GM12878 (cell line): ENCODE data around the gene CAMTA1. TPM values are rescaled to one million over a fixed set of nuclear protein-coding genes. Genes with fewer than 3 reads are reported as not detected.

Source experiments
- ATAC-seq: fragments of 200-7000 bp; cut with Tn5 transposase; 3 replicates; pipeline ENCODE4 v1.9.1; 2020; ENCODE audit warnings: mild to moderate bottlenecking, moderate library complexity
- BruUV-seq: library from RNA; stranded (reverse); fragments of 400-500 nt; replicated peaks from 2 replicates; lab custom pipeline; 2021; lab: Mats Ljungman, UMichigan
- CTCF ChIA-PET: fragments of 300-600 bp; sonication (Branson Sonifier 250); formaldehyde crosslinking; extraction: SDS; loops from one replicate; lab custom pipeline; 2021; ENCODE audit warnings: inconsistent platforms; lab: Yijun Ruan, JAX
- POLR2A ChIA-PET: fragments of 350-600 bp; formaldehyde crosslinking; extraction: SDS; loops from one replicate; lab custom pipeline; 2021; ENCODE audit warnings: inconsistent platforms; lab: Charles Lee
- RAD21 ChIA-PET: fragments of 300-600 bp; sonication (Branson Sonifier 250); formaldehyde crosslinking; loops from one replicate; lab custom pipeline; 2023; ENCODE audit warnings: antibody characterized with exemption; ENCODE audit not compliant: unreplicated experiment; lab: Charles Lee
- SMC1A ChIA-PET: fragments of 300-600 bp; sonication (Branson Sonifier 250); formaldehyde crosslinking; loops from one replicate; lab custom pipeline; 2023; ENCODE audit not compliant: unreplicated experiment, uncharacterized antibody; lab: Charles Lee
- DNase-seq: peaks from one replicate; pipeline ENCODE4 v3.0.0-alpha.2; 2011; ENCODE audit warnings: low read depth, low spot score
- FAIRE-seq: peaks from 3 replicates; lab custom pipeline; 2011; peaks lifted over from hg19 to GRCh38; lab: Jason Lieb, UNC
- H2AFZ ChIP-seq: 2 replicates; pipeline ENCODE4 v1.6.0; 2011; ENCODE audit warnings: low read depth, low read length, control low read depth; ENCODE audit not compliant: control insufficient read depth
- H3K27ac ChIP-seq: 2 replicates; pipeline ENCODE4 v1.5.1; 2011; ENCODE audit warnings: control low read depth; ENCODE audit not compliant: control insufficient read depth, insufficient read depth
- H3K27me3 ChIP-seq, 2 experiments: replicated peaks in 1 of 2; 2 replicates each; pipeline versions ENCODE4 v1.6.0 to v1.6.1; 2011; ENCODE audit warnings: low read length in 1 of 2; ENCODE audit not compliant: control insufficient read depth in 2 of 2, insufficient read depth in 2 of 2
- H3K36me3 ChIP-seq, 2 experiments: 2 replicates each; pipeline ENCODE4 v1.5.1; 2011; ENCODE audit warnings: low read length in 1 of 2; ENCODE audit not compliant: control insufficient read depth in 2 of 2, insufficient read depth in 2 of 2
- H3K4me1 ChIP-seq: 2 replicates; pipeline ENCODE4 v1.6.1; 2011; ENCODE audit warnings: mild to moderate bottlenecking, low read length, moderate library complexity, mixed read lengths; ENCODE audit not compliant: control insufficient read depth, insufficient read depth
- H3K4me2 ChIP-seq: 2 replicates; pipeline ENCODE4 v1.6.0; 2011; ENCODE audit warnings: control low read depth; ENCODE audit not compliant: control insufficient read depth, insufficient read depth
- H3K4me3 ChIP-seq: fragments of 200-600 bp; sonication (generic); 2 replicates; pipeline ENCODE4 v1.5.1; 2016
- H3K79me2 ChIP-seq: 2 replicates; pipeline ENCODE4 v1.6.0; 2011; ENCODE audit warnings: low read length; ENCODE audit not compliant: control insufficient read depth, insufficient read depth
- H3K9ac ChIP-seq: 2 replicates; pipeline ENCODE4 v1.8.0; 2011; ENCODE audit warnings: low read length, control low read depth, mixed read lengths; ENCODE audit not compliant: control insufficient read depth, insufficient read depth
- H3K9me3 ChIP-seq: replicated peaks from 3 replicates; pipeline ENCODE4 v1.5.1; 2011; ENCODE audit warnings: mild to moderate bottlenecking, low read length; ENCODE audit not compliant: control insufficient read depth, insufficient read depth
- H4K20me1 ChIP-seq: 2 replicates; pipeline ENCODE4 v1.6.0; 2011; ENCODE audit not compliant: control insufficient read depth, insufficient read depth
- ASH2L ChIP-seq: fragments of 300-600, 200-600 bp; sonication (generic); IDR thresholded peaks from 2 replicates; pipeline ENCODE4 v1.6.1; 2017; ENCODE audit warnings: low read depth, mild to moderate bottlenecking, borderline replicate concordance
- IKZF1 ChIP-seq: fragments of 450-650 bp; conservative IDR thresholded peaks from 2 replicates; pipeline ENCODE4 v1.6.1; 2017; ENCODE audit warnings: antibody characterized with exemption, mild to moderate bottlenecking
- JUND ChIP-seq: IDR thresholded peaks from 2 replicates; pipeline ENCODE4 v1.6.1; 2012; ENCODE audit warnings: low read depth, mild to moderate bottlenecking, low read length, improper control_type of control experiment, moderate library complexity
- MEF2B ChIP-seq: fragments of 450-650 bp; IDR thresholded peaks from 2 replicates; pipeline ENCODE4 v1.6.1; 2018; ENCODE audit warnings: mild to moderate bottlenecking, moderate library complexity; ENCODE audit not compliant: partially characterized antibody, poor library complexity, severe bottlenecking
- PML ChIP-seq: IDR thresholded peaks from 2 replicates; pipeline ENCODE4 v1.6.1; 2012; ENCODE audit warnings: low read length, inconsistent platforms
- PRDM15 ChIP-seq: fragments of 450-650 bp; formaldehyde crosslinking; IDR thresholded peaks from 2 replicates; pipeline ENCODE4 v1.4.0; 2020; ENCODE audit warnings: mild to moderate bottlenecking, moderate library complexity
- SUPT20H ChIP-seq: IDR thresholded peaks from 2 replicates; pipeline ENCODE4 v1.6.1; 2011; ENCODE audit warnings: low read depth, mild to moderate bottlenecking, low read length, moderate library complexity, borderline replicate concordance; ENCODE audit not compliant: control insufficient read depth
- TCF12 ChIP-seq: IDR thresholded peaks from 2 replicates; pipeline ENCODE4 v1.6.1; 2011; ENCODE audit warnings: low read depth, mild to moderate bottlenecking, low read length
- ZNF687 ChIP-seq: fragments of 450-650 bp; IDR thresholded peaks from 2 replicates; pipeline ENCODE4 v1.6.1; 2017; ENCODE audit warnings: mild to moderate bottlenecking, moderate library complexity
- whole genome bisulfite sequencing: methylation state at CpG from one replicate; pipeline ENCODE4 v1.1.6; 2016; ENCODE audit warnings: low lambda C conversion rate; ENCODE audit not compliant: insufficient replicate concordance, insufficient coverage; ENCODE audit errors: missing lambda C conversion rate; 5-methylcytosine and 5-hydroxymethylcytosine counted together
- in situ Hi-C: fragments of 300-500 bp; cut with MboI; formaldehyde crosslinking; loops from 9 replicates; pipeline ENCODE4 v1.14.3; 2018; ENCODE audit warnings: mixed read lengths
- intact Hi-C: fragments of 100-400 bp; cut with micrococcal nuclease; formaldehyde crosslinking; loops from one replicate; pipeline ENCODE4 v1.14.2; 2022; ENCODE audit not compliant: unreplicated experiment
- polyA plus RNA-seq, 11 experiments: library from polyadenylated mRNA; depleted of rRNA in 4 of 11; unstranded in 6 of 11; stranded (reverse) in 5 of 11; fragments of >200 nt; fragmentation: Nextera tagmentation in 4 of 11; fragmentation: Illumina TruSeq in 1 of 11; extraction: Ambion mirVana in 4 of 11; extraction: Trizol in 1 of 11; gene quantifications; 1 replicate in 1 of 11; 2 replicates in 10 of 11; pipeline versions ENCODE4 v1.2.1 to v1.2.3, GENCODE V29; 2011 to 2016; ENCODE audit warnings: inconsistent platforms in 2 of 11, missing spikeins in 2 of 11, low read depth in 1 of 11
- total RNA-seq, 4 experiments: library from RNA; depleted of rRNA in 3 of 4; stranded (reverse); fragments of >200 nt in 3 of 4; fragmentation: Illumina TruSeq in 1 of 4; extraction: Trizol in 1 of 4; gene quantifications; 2 replicates each; pipeline versions ENCODE4 v1.2.1 to v1.2.3, GENCODE V29; 2013 to 2021
- TF ChIP-seq, protein P1 (sequence below): fragments of 450-650 bp; IDR thresholded peaks from 2 replicates; pipeline ENCODE4 v1.6.1; 2017; ENCODE audit warnings: borderline replicate concordance

The CAMTA1 gene
- total and polyA plus RNA-seq, 10 of the 15 experiments (the other 5 are each of a cell fraction or from before 2014, with no cell fraction given) = 37.7 to 148 (median 76.4) TPM

- POLR2A ChIA-PET = no interaction called here
- Histone ChIP-seq H4K20me1 (no peaks in the 10 kb centered on the region), H3K9me3 (no peaks in the 10 kb centered on the region), H3K9ac (no peak overlapping the region), H3K79me2 (no peaks in the 10 kb centered on the region), H3K4me2 (no peak overlapping the region), H2AFZ (no peak overlapping the region), H3K27ac (no peak overlapping the region), H3K36me3 (no peaks in the 10 kb centered on the region), H3K4me3 (no peak overlapping the region), H3K27me3 (peaks cover 0 to 3% of the 10 kb centered on the region in 2 experiments; a peak in 2 of 4 replicates), H3K4me1 (no peaks in the 10 kb centered on the region)
- intact Hi-C loops = no loop called here
- FAIRE-seq (no peak), ATAC-seq (no peak), DNase-seq (no peak)
- RAD21 ChIA-PET = no interaction called here
- no TSS peak for BruUV-seq
- WGBS = 57% methylated on average over 15 of the region's 15 CpGs
- TF ChIP-seq JUND = no peak
- no peak for TF ChIP-seq IKZF1
- TF ChIP-seq MEF2B = no peak
- TF ChIP-seq ZNF687 = no peak
- TF ChIP-seq ASH2L = no peak
- no peak for TF ChIP-seq PML
- no peak for TF ChIP-seq TCF12
- TF ChIP-seq PRDM15 (CRISPR knock-in tag) = no peak
- TF ChIP-seq, protein P1, sequence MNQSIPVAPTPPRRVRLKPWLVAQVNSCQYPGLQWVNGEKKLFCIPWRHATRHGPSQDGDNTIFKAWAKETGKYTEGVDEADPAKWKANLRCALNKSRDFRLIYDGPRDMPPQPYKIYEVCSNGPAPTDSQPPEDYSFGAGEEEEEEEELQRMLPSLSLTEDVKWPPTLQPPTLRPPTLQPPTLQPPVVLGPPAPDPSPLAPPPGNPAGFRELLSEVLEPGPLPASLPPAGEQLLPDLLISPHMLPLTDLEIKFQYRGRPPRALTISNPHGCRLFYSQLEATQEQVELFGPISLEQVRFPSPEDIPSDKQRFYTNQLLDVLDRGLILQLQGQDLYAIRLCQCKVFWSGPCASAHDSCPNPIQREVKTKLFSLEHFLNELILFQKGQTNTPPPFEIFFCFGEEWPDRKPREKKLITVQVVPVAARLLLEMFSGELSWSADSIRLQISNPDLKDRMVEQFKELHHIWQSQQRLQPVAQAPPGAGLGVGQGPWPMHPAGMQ = no peak
- TF ChIP-seq SUPT20H = no peak
- SMC1A ChIA-PET = no interaction called here
- CTCF ChIA-PET = interaction anchor here (0.6 kb wide), 1 partner anchor 349 kb away, joined by 3 read pairs; no protein-coding TSS in a partner anchor
- in situ Hi-C loops = no loop called here
Measured at GRCh38 chr1:6958407-6959030, 173.3 kb downstream of the CAMTA1 start.
